NCI-H345 treated with DMSO at 0.1 percent for 48 hours (cell line): ENCODE results near the gene CACNA1E.

Source experiments
- DNase-seq: peaks from one replicate; lab custom pipeline; 2025; ENCODE audit not compliant: unreplicated experiment; lab: John Stamatoyannopoulos, UW

The CACNA1E gene

DNA sequence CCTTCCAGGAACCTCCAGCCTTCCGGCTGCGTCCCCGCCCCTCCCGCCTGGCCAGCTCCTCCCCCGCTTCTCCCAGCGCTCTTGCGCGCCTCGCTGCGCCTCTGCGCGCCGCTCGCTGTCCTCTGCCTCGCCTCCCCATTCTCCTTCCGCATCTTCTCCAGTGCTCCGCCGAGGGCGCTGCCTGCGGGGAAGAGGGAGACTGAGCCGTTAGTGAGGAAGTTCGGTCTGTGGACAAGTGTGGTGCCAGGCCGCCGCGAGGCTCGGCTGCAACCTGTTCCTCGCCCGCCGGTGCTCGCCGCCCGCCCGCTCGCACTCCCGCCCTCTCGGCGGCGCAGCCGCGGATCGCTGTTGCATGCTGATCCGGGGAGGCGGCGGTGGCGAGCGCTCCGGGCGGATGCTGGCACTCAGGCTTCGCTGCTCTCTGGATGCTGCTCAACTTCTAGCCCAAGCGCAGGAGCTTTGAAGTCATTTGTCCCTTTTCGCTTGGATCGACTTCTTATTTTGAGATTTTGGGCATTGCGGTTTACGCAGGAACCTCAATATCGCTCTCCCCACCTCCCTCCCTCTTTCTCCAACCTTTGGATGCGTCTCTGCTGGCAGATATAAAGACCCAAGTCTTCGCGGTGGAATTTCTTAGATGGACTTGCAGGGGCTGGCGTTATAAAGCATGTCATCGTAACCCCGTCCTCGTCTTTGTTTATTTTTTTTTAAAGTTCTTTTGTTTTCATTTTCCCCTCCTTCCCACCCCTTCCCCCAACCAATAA, 614 bp upstream of the CACNA1E start:
- DNase-seq: peak; percentile 79

DNA sequence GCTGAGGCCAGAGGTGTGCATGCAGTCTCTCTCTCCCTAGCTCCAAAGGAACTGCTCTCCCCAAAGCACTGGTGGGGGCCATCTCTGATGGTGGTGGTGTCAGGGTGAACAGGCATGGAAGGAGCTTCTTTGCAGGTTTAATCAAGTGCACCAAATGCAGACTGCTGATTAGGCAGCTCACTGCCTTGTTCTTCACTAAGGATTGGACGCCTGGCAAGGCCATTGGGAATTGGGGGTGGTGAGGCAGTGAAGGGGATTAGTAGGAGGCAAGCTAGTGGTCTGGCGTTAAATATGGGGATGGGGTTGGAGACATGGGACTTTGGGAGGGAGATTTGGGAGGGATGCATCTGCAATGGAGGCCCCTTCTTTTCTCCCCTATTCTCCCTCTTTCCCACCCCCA, 1.5 kb downstream of the CACNA1E start:
- DNase-seq: no peak

GRCh38 chr1:181485287-181486097, 2.2 kb downstream of the CACNA1E start:
- DNase-seq: peak; percentile 66

- no peak for DNase-seq
Observed at GRCh38 chr1:181486098-181486420, 2.7 kb downstream of the CACNA1E start.

GRCh38 chr1:181488866-181489265, 5.5 kb downstream of the CACNA1E start:
- DNase-seq: no peak

GRCh38 chr1:181490276-181490675, 7.0 kb downstream of the CACNA1E start:
- no peak for DNase-seq

GRCh38 chr1:181490740-181491712, 7.7 kb downstream of the CACNA1E start:
- DNase-seq: no peak

DNA sequence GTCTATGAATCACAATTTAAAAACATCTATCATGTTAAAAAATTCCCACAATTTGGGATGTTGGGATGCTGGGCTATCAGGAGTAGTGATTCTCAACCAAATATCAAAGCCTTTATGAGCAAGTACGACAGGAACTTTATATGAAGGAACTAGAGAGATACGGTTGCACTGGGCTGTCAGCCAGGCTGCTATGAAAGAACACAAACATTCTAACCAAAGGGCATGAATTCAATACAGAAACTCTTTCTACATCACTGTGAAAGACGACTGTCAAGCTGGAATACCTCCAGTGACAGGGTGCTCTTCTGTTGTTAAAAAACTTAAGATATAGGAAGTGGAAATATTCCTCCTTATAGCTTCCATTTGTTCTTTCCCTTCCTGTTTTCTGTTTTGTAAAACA, 9.8 kb downstream of the CACNA1E start:
- DNase-seq: no peak

GRCh38 chr1:181493885-181494284, 10.6 kb downstream of the CACNA1E start:
- no peak for DNase-seq

DNA sequence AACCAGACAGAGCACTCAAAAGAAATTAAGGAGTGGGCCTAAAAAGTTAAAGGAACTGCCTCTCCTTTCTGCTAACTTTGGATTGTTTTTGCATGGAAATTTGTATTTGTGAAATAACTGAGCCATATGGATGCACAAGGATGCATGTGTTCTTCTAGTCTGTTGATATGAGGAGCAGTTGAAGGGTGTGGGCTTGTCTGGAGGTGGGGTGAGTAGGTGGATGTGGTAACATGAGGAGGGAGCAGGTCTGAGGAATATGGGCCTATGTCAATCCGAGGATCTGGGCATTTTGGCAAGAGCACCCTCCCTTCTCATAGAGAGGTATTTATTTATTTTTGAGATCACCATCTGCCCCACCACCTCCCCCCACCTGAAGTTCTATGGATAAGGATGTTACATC, 13.4 kb downstream of the CACNA1E start:
- DNase-seq: no peak

- DNase-seq: no peak
Observed at GRCh38 chr1:181497870-181498269, 14.6 kb downstream of the CACNA1E start.

- no peak for DNase-seq
Observed at GRCh38 chr1:181499825-181500224, 16.5 kb downstream of the CACNA1E start.

DNA sequence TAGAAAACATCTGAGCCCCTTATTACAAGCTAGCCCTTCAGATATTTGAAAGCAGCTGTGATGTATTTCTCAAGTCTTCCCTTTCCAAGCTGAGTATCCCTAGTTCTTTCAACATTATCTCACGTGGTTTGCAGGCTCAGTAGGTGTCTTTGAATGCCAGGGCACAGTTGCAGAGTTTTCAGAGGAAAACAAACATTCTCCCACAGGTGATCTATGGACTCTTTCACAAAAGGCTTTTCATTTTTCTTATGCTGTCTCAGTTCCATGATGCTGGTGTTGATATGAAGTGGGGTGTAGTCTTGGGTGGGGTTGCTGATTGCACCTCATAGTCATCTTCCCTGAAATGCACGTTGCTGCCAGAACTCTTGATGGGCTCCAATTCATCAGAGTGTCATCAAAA, 17.3 kb downstream of the CACNA1E start:
- no peak for DNase-seq

GRCh38 chr1:181501612-181502011, 18.3 kb downstream of the CACNA1E start:
- no peak for DNase-seq

DNA sequence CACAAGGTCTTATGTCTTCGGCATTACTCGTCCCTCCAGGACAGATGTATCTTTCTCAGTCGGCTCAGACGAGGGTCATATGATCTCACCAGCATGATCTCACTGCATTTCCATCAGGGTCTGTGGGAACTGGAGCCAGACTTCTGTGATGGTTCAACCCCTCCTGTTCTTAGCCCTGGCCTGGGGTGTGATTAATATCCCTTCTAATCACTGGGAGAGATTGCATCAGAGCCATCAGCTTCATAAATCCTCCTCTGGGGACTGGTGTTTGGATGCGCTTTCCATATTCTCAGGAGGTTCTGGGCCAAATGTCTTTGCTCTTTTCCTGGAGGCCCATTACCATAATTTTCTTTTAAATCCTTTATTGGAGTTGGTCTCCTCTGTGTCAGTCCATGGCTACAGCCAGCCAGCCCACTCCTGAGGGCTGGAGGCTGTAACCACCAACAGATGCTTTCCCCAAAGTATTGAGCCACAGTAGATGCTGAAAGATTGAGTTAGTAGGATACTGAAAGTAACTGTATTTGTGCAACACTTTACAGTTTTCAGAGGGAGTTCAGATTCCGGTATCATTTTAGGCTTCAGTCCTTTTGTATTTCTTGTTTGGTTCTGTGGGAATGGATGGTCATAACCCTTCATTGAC, 20.0 kb downstream of the CACNA1E start:
- no peak for DNase-seq

DNA sequence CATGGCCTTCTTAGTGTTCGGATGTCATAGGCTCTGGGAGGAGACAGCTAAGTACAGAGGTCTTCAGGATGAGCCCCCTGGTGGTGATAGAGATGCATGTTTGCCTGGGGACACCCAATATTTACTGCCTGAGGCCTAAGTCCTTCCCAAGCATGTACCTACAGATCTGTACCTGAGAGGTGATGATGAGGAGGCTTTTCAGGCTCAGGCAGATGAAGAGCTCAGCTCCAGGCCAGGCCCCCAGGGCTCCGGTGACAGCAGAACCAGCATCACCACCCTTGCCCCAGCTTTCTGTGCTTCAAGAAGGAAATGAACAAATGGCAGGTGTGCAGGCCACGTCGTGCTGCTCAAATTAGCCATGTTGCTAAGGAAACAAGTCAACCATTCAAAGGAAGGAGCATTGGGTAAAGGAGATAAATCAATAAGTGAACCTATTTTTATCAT, 21.1 kb downstream of the CACNA1E start:
- peak; percentile 47 for DNase-seq

- DNase-seq: no peak
Observed at GRCh38 chr1:181506563-181507353, 23.4 kb downstream of the CACNA1E start.

GRCh38 chr1:181508486-181509165, 25.3 kb downstream of the CACNA1E start:
- DNase-seq: no peak

- DNase-seq: peak; percentile 98
Observed at GRCh38 chr1:181513786-181514297, 30.5 kb downstream of the CACNA1E start.
